SK-N-MC (cell line): ENCODE measurements around the gene ACER3.

Experiments used
- EZH2 ChIP-seq: fragments of 200-600 bp; sonication (generic); IDR thresholded peaks from one replicate; pipeline ENCODE4 v1.6.1; 2017; ENCODE audit warnings: antibody characterized with exemption
- POLR2AphosphoS5 ChIP-seq: IDR thresholded peaks from 2 replicates; pipeline ENCODE4 v1.6.1; 2012; ENCODE audit warnings: mild to moderate bottlenecking, low read depth, low read length, borderline replicate concordance

DNA sequence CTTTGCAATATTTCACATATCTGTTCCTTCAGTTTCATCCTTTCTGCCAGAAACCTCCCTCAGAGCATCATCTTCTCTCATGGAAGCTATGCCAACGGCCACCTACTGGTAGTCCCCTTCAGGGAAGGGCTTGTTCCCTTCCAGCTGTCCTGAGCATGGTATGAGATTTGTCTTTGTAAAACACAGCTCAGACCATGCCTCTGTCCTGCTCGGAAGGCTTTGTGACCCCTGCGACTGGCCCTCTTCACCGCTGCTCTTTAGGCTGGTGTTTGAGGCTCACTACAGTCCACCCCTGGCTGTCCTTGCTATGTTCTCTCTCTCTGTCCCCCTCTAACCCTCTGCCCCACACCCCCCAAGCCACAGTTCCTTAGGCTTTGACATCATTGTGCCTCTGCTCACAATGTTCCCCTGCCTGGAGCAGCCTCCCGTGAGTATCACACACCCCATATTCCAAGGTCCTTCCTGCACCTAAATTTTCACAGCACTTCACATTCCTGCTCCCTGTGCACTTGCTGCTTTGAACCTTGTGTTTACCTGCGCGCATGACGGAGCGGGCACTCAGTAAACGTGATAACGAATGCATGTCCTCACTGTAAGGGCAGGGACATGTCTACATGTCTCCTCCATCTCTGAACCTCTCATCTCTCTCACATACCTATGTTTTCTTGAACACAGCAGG lies 24.0 kb upstream of the ACER3 start:
- TF ChIP-seq POLR2AphosphoS5 (no peak), EZH2 (no peak)
